GM12878 (cell line): ENCODE data around the gene TMEM44. TPM values are rescaled to one million over a fixed set of nuclear protein-coding genes. Genes with fewer than 3 reads are reported as not detected.

Experiments used
- ATAC-seq: fragments of 200-7000 bp; cut with Tn5 transposase; 3 replicates; pipeline ENCODE4 v1.9.1; 2020; ENCODE audit warnings: mild to moderate bottlenecking, moderate library complexity
- BruUV-seq: library from RNA; stranded (reverse); fragments of 400-500 nt; replicated peaks from 2 replicates; lab custom pipeline; 2021; lab: Mats Ljungman, UMichigan
- CTCF ChIA-PET: fragments of 300-600 bp; sonication (Branson Sonifier 250); formaldehyde crosslinking; extraction: SDS; loops from one replicate; lab custom pipeline; 2021; ENCODE audit warnings: inconsistent platforms; lab: Yijun Ruan, JAX
- POLR2A ChIA-PET: fragments of 350-600 bp; formaldehyde crosslinking; extraction: SDS; loops from one replicate; lab custom pipeline; 2021; ENCODE audit warnings: inconsistent platforms; lab: Charles Lee
- RAD21 ChIA-PET: fragments of 300-600 bp; sonication (Branson Sonifier 250); formaldehyde crosslinking; loops from one replicate; lab custom pipeline; 2023; ENCODE audit warnings: antibody characterized with exemption; ENCODE audit not compliant: unreplicated experiment; lab: Charles Lee
- SMC1A ChIA-PET: fragments of 300-600 bp; sonication (Branson Sonifier 250); formaldehyde crosslinking; loops from one replicate; lab custom pipeline; 2023; ENCODE audit not compliant: unreplicated experiment, uncharacterized antibody; lab: Charles Lee
- DNase-seq: peaks from one replicate; pipeline ENCODE4 v3.0.0-alpha.2; 2011; ENCODE audit warnings: low read depth, low spot score
- FAIRE-seq: peaks from 3 replicates; lab custom pipeline; 2011; peaks lifted over from hg19 to GRCh38; lab: Jason Lieb, UNC
- H2AFZ ChIP-seq: 2 replicates; pipeline ENCODE4 v1.6.0; 2011; ENCODE audit warnings: low read depth, low read length, control low read depth; ENCODE audit not compliant: control insufficient read depth
- H3K27ac ChIP-seq: 2 replicates; pipeline ENCODE4 v1.5.1; 2011; ENCODE audit warnings: control low read depth; ENCODE audit not compliant: control insufficient read depth, insufficient read depth
- H3K27me3 ChIP-seq, 2 experiments: replicated peaks in 1 of 2; 2 replicates each; pipeline versions ENCODE4 v1.6.0 to v1.6.1; 2011; ENCODE audit warnings: low read length in 1 of 2; ENCODE audit not compliant: control insufficient read depth in 2 of 2, insufficient read depth in 2 of 2
- H3K36me3 ChIP-seq, 2 experiments: 2 replicates each; pipeline ENCODE4 v1.5.1; 2011; ENCODE audit warnings: low read length in 1 of 2; ENCODE audit not compliant: control insufficient read depth in 2 of 2, insufficient read depth in 2 of 2
- H3K4me1 ChIP-seq: 2 replicates; pipeline ENCODE4 v1.6.1; 2011; ENCODE audit warnings: mild to moderate bottlenecking, low read length, moderate library complexity, mixed read lengths; ENCODE audit not compliant: control insufficient read depth, insufficient read depth
- H3K4me2 ChIP-seq: 2 replicates; pipeline ENCODE4 v1.6.0; 2011; ENCODE audit warnings: control low read depth; ENCODE audit not compliant: control insufficient read depth, insufficient read depth
- H3K4me3 ChIP-seq: fragments of 200-600 bp; sonication (generic); 2 replicates; pipeline ENCODE4 v1.5.1; 2016
- H3K79me2 ChIP-seq: 2 replicates; pipeline ENCODE4 v1.6.0; 2011; ENCODE audit warnings: low read length; ENCODE audit not compliant: control insufficient read depth, insufficient read depth
- H3K9ac ChIP-seq: 2 replicates; pipeline ENCODE4 v1.8.0; 2011; ENCODE audit warnings: low read length, control low read depth, mixed read lengths; ENCODE audit not compliant: control insufficient read depth, insufficient read depth
- H3K9me3 ChIP-seq: replicated peaks from 3 replicates; pipeline ENCODE4 v1.5.1; 2011; ENCODE audit warnings: mild to moderate bottlenecking, low read length; ENCODE audit not compliant: control insufficient read depth, insufficient read depth
- H4K20me1 ChIP-seq: 2 replicates; pipeline ENCODE4 v1.6.0; 2011; ENCODE audit not compliant: control insufficient read depth, insufficient read depth
- BCLAF1 ChIP-seq: fragments of 450-650 bp; IDR thresholded peaks from 2 replicates; pipeline ENCODE4 v1.6.1; 2017; ENCODE audit warnings: antibody characterized with exemption, mild to moderate bottlenecking, moderate library complexity
- EGR1 ChIP-seq, 2 experiments: IDR thresholded peaks; 1 replicate in 1 of 2; 2 replicates in 1 of 2; pipeline ENCODE4 v1.6.1; 2011 to 2012; ENCODE audit warnings: low read depth in 2 of 2, low read length in 2 of 2, borderline replicate concordance in 1 of 2, mild to moderate bottlenecking in 1 of 2, moderate library complexity in 1 of 2
- ELK1 ChIP-seq: IDR thresholded peaks from 2 replicates; pipeline ENCODE4 v1.6.1; 2012; ENCODE audit warnings: low read depth, low read length, improper control_type of control experiment
- GATAD2B ChIP-seq: fragments of 450-650 bp; conservative IDR thresholded peaks from 2 replicates; pipeline ENCODE4 v1.6.1; 2017; ENCODE audit warnings: low read depth, mild to moderate bottlenecking, moderate library complexity
- IRF5 ChIP-seq: fragments of 450-650 bp; IDR thresholded peaks from 2 replicates; pipeline ENCODE4 v1.6.1; 2017; ENCODE audit warnings: borderline replicate concordance
- KDM1A ChIP-seq: fragments of 200-600 bp; sonication (generic); IDR thresholded peaks from 2 replicates; pipeline ENCODE4 v1.6.1; 2016; ENCODE audit warnings: borderline replicate concordance
- MTA2 ChIP-seq: fragments of 450-650 bp; IDR thresholded peaks from 2 replicates; pipeline ENCODE4 v1.6.1; 2016; ENCODE audit warnings: low read depth, mild to moderate bottlenecking, moderate library complexity
- MTA3 ChIP-seq: IDR thresholded peaks from 2 replicates; pipeline ENCODE4 v1.6.1; 2012; ENCODE audit warnings: low read length, inconsistent platforms, borderline replicate concordance
- NR2C1 ChIP-seq: fragments of 450-650 bp; IDR thresholded peaks from 2 replicates; pipeline ENCODE4 v1.6.1; 2017; ENCODE audit warnings: antibody characterized with exemption, mild to moderate bottlenecking, moderate library complexity
- RAD51 ChIP-seq: fragments of 450-650 bp; IDR thresholded peaks from 2 replicates; pipeline ENCODE4 v1.6.1; 2016; ENCODE audit warnings: moderate library complexity, mild to moderate bottlenecking, inconsistent platforms
- SMAD5 ChIP-seq: IDR thresholded peaks from 2 replicates; pipeline ENCODE4 v1.6.1; 2016; ENCODE audit warnings: antibody characterized with exemption, low read depth
- SREBF1 ChIP-seq: IDR thresholded peaks from 2 replicates; pipeline ENCODE4 v1.6.1; 2012; ENCODE audit warnings: mild to moderate bottlenecking, low read length
- USF2 ChIP-seq: IDR thresholded peaks from 2 replicates; pipeline ENCODE4 v1.6.1; 2011; ENCODE audit warnings: low read depth, low read length, improper control_type of control experiment, borderline replicate concordance
- ZNF592 ChIP-seq: fragments of 450-650 bp; IDR thresholded peaks from 2 replicates; pipeline ENCODE4 v1.6.1; 2017; ENCODE audit warnings: mild to moderate bottlenecking, moderate library complexity
- WGBS: methylation state at CpG from one replicate; pipeline ENCODE4 v1.1.6; 2016; ENCODE audit warnings: low lambda C conversion rate; ENCODE audit not compliant: insufficient replicate concordance, insufficient coverage; ENCODE audit errors: missing lambda C conversion rate; 5-methylcytosine and 5-hydroxymethylcytosine counted together
- in situ Hi-C: fragments of 300-500 bp; cut with MboI; formaldehyde crosslinking; loops from 9 replicates; pipeline ENCODE4 v1.14.3; 2018; ENCODE audit warnings: mixed read lengths
- intact Hi-C: fragments of 100-400 bp; cut with micrococcal nuclease; formaldehyde crosslinking; loops from one replicate; pipeline ENCODE4 v1.14.2; 2022; ENCODE audit not compliant: unreplicated experiment
- polyA plus RNA-seq, 11 experiments: library from polyadenylated mRNA; depleted of rRNA in 4 of 11; unstranded in 6 of 11; stranded (reverse) in 5 of 11; fragments of >200 nt; fragmentation: Nextera tagmentation in 4 of 11; fragmentation: Illumina TruSeq in 1 of 11; extraction: Ambion mirVana in 4 of 11; extraction: Trizol in 1 of 11; gene quantifications; 1 replicate in 1 of 11; 2 replicates in 10 of 11; pipeline versions ENCODE4 v1.2.1 to v1.2.3, GENCODE V29; 2011 to 2016; ENCODE audit warnings: inconsistent platforms in 2 of 11, missing spikeins in 2 of 11, low read depth in 1 of 11
- total RNA-seq, 4 experiments: library from RNA; depleted of rRNA in 3 of 4; stranded (reverse); fragments of >200 nt in 3 of 4; fragmentation: Illumina TruSeq in 1 of 4; extraction: Trizol in 1 of 4; gene quantifications; 2 replicates each; pipeline versions ENCODE4 v1.2.1 to v1.2.3, GENCODE V29; 2013 to 2021

The TMEM44 gene
- total and polyA plus RNA-seq, 10 of the 15 experiments (the other 5 are each of a cell fraction or from before 2014, with no cell fraction given) = 0.57 to 8.3 (median 3.6) TPM

GRCh38 chr3:194606941-194607340 lies 26.3 kb downstream of the TMEM44 start:
- in situ Hi-C loops (no loop called here), intact Hi-C loops (no loop called here)
- H3K9ac ChIP-seq = no peak overlapping the region
- CTCF ChIA-PET = no interaction called here
- POLR2A ChIA-PET = no interaction called here
- H3K27me3 ChIP-seq = no peaks in the 10 kb centered on the region; a peak in 1 of 4 replicates
- ATAC-seq (no peak), DNase-seq (no peak), FAIRE-seq (no peak)
- H4K20me1 ChIP-seq = no peaks in the 10 kb centered on the region
- H3K79me2 ChIP-seq = no peaks in the 10 kb centered on the region
- H3K4me2 ChIP-seq = no peak overlapping the region
- no TSS peak for BruUV-seq
- no peak overlapping the region for H3K27ac ChIP-seq
- H3K4me1 ChIP-seq = no peaks in the 10 kb centered on the region
- H2AFZ ChIP-seq = no peak overlapping the region
- RAD21 ChIA-PET = no interaction called here
- 54% methylated on average over 3 of the region's 3 CpGs for WGBS
- no peaks in the 10 kb centered on the region for H3K9me3 ChIP-seq
- TF ChIP-seq USF2 (no peak), RAD51 (no peak), SREBF1 (no peak), EGR1 (IDR thresholded peaks at IDR 0.05; ENCODE audit: borderline replicate concordance in 1 of 2, low read depth in 2 of 2, low read length in 2 of 2) (no peak), ZNF592 (no peak), BCLAF1 (no peak), KDM1A (no peak), GATAD2B (no peak), IRF5 (no peak), ELK1 (no peak), MTA2 (no peak), NR2C1 (no peak), SMAD5 (no peak), MTA3 (no peak)
- SMC1A ChIA-PET = no interaction called here
- H3K36me3 ChIP-seq = no peaks in the 10 kb centered on the region
- H3K4me3 ChIP-seq = no peak overlapping the region
